CD4-positive, alpha-beta T cell (primary cell): ENCODE measurements around the gene MYO5C. TPM values are rescaled to one million over a fixed set of nuclear protein-coding genes. Genes with fewer than 3 reads are reported as not detected.

Experiments
- ATAC-seq: fragments of 200-7000 bp; cut with Tn5 transposase; one replicate; pipeline ENCODE4 v1.10.0; 2022; ENCODE audit warnings: mild to moderate bottlenecking; ENCODE audit not compliant: poor library complexity
- CTCF ChIA-PET: fragments of 350-600 bp; sonication (Branson Sonifier 250); formaldehyde crosslinking; loops from one replicate; lab custom pipeline; 2021; ENCODE audit warnings: antibody characterized with exemption, inconsistent platforms; lab: Charles Lee
- POLR2A ChIA-PET: fragments of 350-600 bp; sonication (Branson Sonifier 250); formaldehyde crosslinking; loops from one replicate; lab custom pipeline; 2021; ENCODE audit warnings: antibody characterized with exemption, inconsistent platforms; lab: Charles Lee
- DNase-seq, 14 experiments: peaks; one replicate each; pipeline ENCODE4 v3.0.0-alpha.2; 2013 to 2020; ENCODE audit warnings: mixed read lengths in 2 of 14
- H3K27ac ChIP-seq, 2 donors: one replicate each; pipeline versions ENCODE4 v1.5.1 to v1.7.0; 2013; ENCODE audit warnings: low read length in 2 of 2, low read depth in 1 of 2, mild to moderate bottlenecking in 1 of 2
- H3K27me3 ChIP-seq, 2 experiments: 1 replicate in 1 of 2; 2 replicates in 1 of 2; pipeline versions ENCODE4 v1.6.1 to v1.7.0; 2013; ENCODE audit warnings: low read length in 2 of 2, control low read depth in 1 of 2, mild to moderate bottlenecking in 1 of 2, moderate library complexity in 1 of 2; ENCODE audit not compliant: insufficient read depth in 2 of 2, control insufficient read depth in 1 of 2
- H3K36me3 ChIP-seq: one replicate; pipeline ENCODE4 v1.6.1; 2013; ENCODE audit warnings: low read length, control low read depth; ENCODE audit not compliant: insufficient read depth
- H3K4me1 ChIP-seq: one replicate; pipeline ENCODE4 v1.6.1; 2013; ENCODE audit warnings: low read length, control low read depth; ENCODE audit not compliant: insufficient read depth
- H3K4me3 ChIP-seq: one replicate; pipeline ENCODE4 v1.5.1; 2013; ENCODE audit warnings: mild to moderate bottlenecking, low read length, moderate library complexity
- H3K9me3 ChIP-seq, 2 experiments: 1 replicate in 1 of 2; 2 replicates in 1 of 2; pipeline versions ENCODE4 v1.6.1 to v1.7.0; 2013; ENCODE audit warnings: low read length in 2 of 2, mild to moderate bottlenecking in 2 of 2, control low read depth in 1 of 2, moderate library complexity in 1 of 2; ENCODE audit not compliant: control insufficient read depth in 1 of 2, insufficient read depth in 1 of 2
- H3K27ac Mint-ChIP-seq: one replicate; pipeline ENCODE4 v1.8.0; 2020; ENCODE audit warnings: mixed read lengths
- H3K27me3 Mint-ChIP-seq: one replicate; pipeline ENCODE4 v1.8.0; 2021; ENCODE audit warnings: mixed read lengths
- H3K36me3 Mint-ChIP-seq: one replicate; pipeline ENCODE4 v1.8.0; 2021; ENCODE audit warnings: low read depth, mixed read lengths
- H3K4me1 Mint-ChIP-seq: one replicate; pipeline ENCODE4 v1.8.0; 2021; ENCODE audit warnings: low read depth, mixed read lengths
- H3K4me3 Mint-ChIP-seq: one replicate; pipeline ENCODE4 v1.8.0; 2020; ENCODE audit warnings: mild to moderate bottlenecking, mixed read lengths
- H3K9me3 Mint-ChIP-seq: one replicate; pipeline ENCODE4 v1.8.0; 2020; ENCODE audit warnings: mixed read lengths
- intact Hi-C, 2 experiments: fragments of 100-400 bp; cut with DNase I in 1 of 2; cut with micrococcal nuclease in 1 of 2; formaldehyde crosslinking; loops; one replicate each; pipeline versions ENCODE4 v1.15.1 to v1.9.0; 2023 to 2025; cut with DNase I, micrococcal nuclease
- total RNA-seq, 174 experiments: library from RNA in 2 of 174; stranded (reverse) in 2 of 174; gene quantifications; one replicate each; pipeline ENCODE4 v1.2.3 and lab custom pipeline; 2021 to 2026
- TF ChIP-seq, protein P1 (sequence below): fragments of 200-600 bp; IDR thresholded peaks from one replicate; pipeline ENCODE4 v1.8.0; 2022; ENCODE audit warnings: antibody characterized with exemption, mild to moderate bottlenecking

The MYO5C gene
- total RNA-seq, 2 experiments from 2014 or later, result 0.53 to 0.93 TPM

DNA sequence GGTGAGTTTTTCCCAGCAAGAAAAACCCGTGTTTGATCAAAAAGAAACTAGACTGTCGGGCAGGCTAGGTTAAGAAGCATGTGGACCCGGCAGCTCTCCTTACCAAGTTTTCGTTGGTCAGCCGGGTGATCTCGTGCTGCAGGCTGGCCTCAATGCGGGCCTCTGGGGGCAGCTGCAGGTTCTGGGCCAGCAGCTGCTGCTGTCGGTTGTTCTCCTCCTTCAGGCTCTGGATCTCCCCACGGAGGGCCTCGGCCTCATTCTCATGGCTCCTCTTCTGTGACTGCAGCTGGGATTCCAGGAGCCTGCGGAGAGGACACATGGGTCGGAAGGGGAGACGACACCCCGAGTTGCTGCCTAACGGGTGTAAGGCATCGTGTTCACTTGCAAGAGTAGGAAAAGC, 44.5 kb upstream of the MYO5C start:
- H3K4me3 Mint-ChIP-seq, result no peak overlapping the region
- DNase-seq, result no peak
- Histone ChIP-seq H3K4me3 (no peak overlapping the region), H3K36me3 (peaks cover 31% of the 10 kb centered on the region), H3K9me3 (no peaks in the 10 kb centered on the region), H3K4me1 (no peaks in the 10 kb centered on the region), H3K27ac (no peak overlapping the region), H3K27me3 (no peaks in the 10 kb centered on the region)
- peaks cover 67% of the 10 kb centered on the region for H3K36me3 Mint-ChIP-seq
- ATAC-seq, result no peak
- no peaks in the 10 kb centered on the region for H3K4me1 Mint-ChIP-seq
- no peak overlapping the region for H3K27ac Mint-ChIP-seq
- no peaks in the 10 kb centered on the region for H3K9me3 Mint-ChIP-seq
- ChIA-PET CTCF (interaction anchor here (1.2 kb wide), 1 partner anchor 13 kb away, joined by 3 read pairs; no protein-coding TSS in a partner anchor), POLR2A (no interaction called here)
- intact Hi-C loops, result no loop called here
- no peaks in the 10 kb centered on the region for H3K27me3 Mint-ChIP-seq
- TF ChIP-seq, protein P1, sequence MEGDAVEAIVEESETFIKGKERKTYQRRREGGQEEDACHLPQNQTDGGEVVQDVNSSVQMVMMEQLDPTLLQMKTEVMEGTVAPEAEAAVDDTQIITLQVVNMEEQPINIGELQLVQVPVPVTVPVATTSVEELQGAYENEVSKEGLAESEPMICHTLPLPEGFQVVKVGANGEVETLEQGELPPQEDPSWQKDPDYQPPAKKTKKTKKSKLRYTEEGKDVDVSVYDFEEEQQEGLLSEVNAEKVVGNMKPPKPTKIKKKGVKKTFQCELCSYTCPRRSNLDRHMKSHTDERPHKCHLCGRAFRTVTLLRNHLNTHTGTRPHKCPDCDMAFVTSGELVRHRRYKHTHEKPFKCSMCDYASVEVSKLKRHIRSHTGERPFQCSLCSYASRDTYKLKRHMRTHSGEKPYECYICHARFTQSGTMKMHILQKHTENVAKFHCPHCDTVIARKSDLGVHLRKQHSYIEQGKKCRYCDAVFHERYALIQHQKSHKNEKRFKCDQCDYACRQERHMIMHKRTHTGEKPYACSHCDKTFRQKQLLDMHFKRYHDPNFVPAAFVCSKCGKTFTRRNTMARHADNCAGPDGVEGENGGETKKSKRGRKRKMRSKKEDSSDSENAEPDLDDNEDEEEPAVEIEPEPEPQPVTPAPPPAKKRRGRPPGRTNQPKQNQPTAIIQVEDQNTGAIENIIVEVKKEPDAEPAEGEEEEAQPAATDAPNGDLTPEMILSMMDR, result no peak

DNA sequence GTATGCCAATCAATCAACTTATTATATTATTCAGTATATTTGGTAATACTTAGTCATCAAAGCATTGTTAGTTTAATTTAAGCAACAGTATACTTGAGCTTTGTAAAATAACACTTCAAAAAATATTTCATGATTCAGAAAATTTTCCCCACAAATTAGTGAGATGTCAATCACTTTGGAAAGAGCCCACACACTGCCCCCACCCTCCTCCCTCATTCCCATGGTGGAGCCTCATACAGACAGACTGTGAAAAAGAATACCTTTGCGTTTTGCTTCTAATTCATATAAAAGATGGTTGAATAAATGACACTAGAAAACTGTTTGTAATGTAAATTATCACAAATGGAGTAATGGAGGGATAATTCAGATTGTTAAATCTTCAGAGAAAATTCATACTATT, 43.3 kb upstream of the MYO5C start:
- Histone ChIP-seq H3K4me1 (no peaks in the 10 kb centered on the region), H3K4me3 (no peak overlapping the region), H3K9me3 (no peaks in the 10 kb centered on the region), H3K27ac (no peak overlapping the region), H3K27me3 (no peaks in the 10 kb centered on the region), H3K36me3 (peaks cover 25% of the 10 kb centered on the region)
- Mint-ChIP-seq H3K9me3 (no peaks in the 10 kb centered on the region), H3K27ac (no peak overlapping the region), H3K27me3 (no peaks in the 10 kb centered on the region), H3K36me3 (peaks cover 69% of the 10 kb centered on the region), H3K4me1 (no peaks in the 10 kb centered on the region), H3K4me3 (no peak overlapping the region)
- TF ChIP-seq, protein P1, result no peak
- ChIA-PET POLR2A (no interaction called here), CTCF (no interaction called here)
- no peak for DNase-seq
- no peak for ATAC-seq
- intact Hi-C loops, result loop anchor here in 1 of 2 experiments (10.0 kb wide), 1 partner anchor 326 kb away; no protein-coding TSS in a partner anchor

DNA sequence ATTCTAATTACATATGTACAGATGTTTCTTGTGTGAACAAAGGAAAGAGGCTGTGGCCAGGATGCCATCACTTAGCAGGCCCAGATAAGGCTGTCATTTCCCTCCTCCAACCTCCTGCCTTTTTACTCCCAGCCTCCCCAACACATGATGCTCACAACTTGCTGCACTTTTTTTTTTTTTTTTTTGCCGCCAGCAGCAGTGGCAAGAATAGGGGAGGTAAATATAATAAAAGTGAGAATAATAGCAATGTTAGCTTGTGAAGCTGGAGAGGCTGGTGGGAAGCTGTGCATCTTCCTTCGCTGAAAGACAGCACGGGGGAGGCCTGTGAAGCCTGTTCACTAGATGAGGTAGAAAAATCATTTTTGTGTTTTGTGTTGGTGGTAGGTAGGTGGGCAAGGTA, 42.5 kb upstream of the MYO5C start:
- Mint-ChIP-seq H3K36me3 (peaks cover 65% of the 10 kb centered on the region), H3K9me3 (no peaks in the 10 kb centered on the region), H3K27ac (no peak overlapping the region), H3K4me1 (no peaks in the 10 kb centered on the region), H3K4me3 (no peak overlapping the region), H3K27me3 (no peaks in the 10 kb centered on the region)
- peaks cover 23% of the 10 kb centered on the region for H3K36me3 ChIP-seq
- ATAC-seq (no peak), DNase-seq (no peak)
- H3K4me1 ChIP-seq, result no peaks in the 10 kb centered on the region
- ChIA-PET POLR2A (no interaction called here), CTCF (interaction anchor here (0.7 kb wide), 1 partner anchor 320 kb away, joined by 3 read pairs; no protein-coding TSS in a partner anchor)
- H3K27ac ChIP-seq, result no peak overlapping the region
- no peaks in the 10 kb centered on the region for H3K27me3 ChIP-seq
- no peak overlapping the region for H3K4me3 ChIP-seq
- intact Hi-C loops, result loop anchor here in 1 of 2 experiments (10.0 kb wide), 1 partner anchor 327 kb away; no protein-coding TSS in a partner anchor
- TF ChIP-seq, protein P1, result no peak
- no peaks in the 10 kb centered on the region for H3K9me3 ChIP-seq
